ENCODE results near the gene SPRYD4. TPM values are rescaled to one million over a fixed set of nuclear protein-coding genes. Genes with fewer than 3 reads are reported as not detected.

Gene SPRYD4
- total RNA-seq, 4 donors from 2014 or later: 2.3 to 3.6 (median 2.9) TPM

DNA sequence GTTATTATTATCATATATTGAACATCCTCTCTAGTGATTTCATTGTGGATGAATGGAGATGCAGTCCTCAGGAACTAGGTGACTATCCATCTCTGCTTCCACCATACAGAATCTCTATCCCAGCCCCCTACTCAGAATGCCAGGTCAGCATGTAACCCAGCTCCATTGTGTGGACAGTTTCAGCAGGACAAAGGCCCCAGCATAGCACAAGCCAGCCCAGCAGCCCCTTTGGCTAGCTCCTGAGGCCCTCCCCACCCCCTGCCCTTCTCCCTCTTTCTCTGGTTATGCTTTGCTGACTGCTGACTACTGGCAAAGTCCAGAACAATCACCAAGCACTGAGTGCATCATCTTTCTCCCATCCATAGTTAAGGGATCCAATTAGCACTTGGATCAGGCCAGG lies 5.8 kb upstream of the SPRYD4 start:
- Histone ChIP-seq H3K36me3 (no peaks in the 10 kb centered on the region), H3K9me3 (no peaks in the 10 kb centered on the region), H3K4me3 (no peak overlapping the region), H3K27me3 (no peaks in the 10 kb centered on the region), H3K4me1 (peaks cover 0 to 9% (median 0%) of the 10 kb centered on the region in 3 donors), H3K27ac (no peak overlapping the region)
- no peak for DNase-seq
- TF ChIP-seq POLR2A (IDR thresholded peaks at IDR 0.05): no peak
- TF ChIP-seq, protein P1, sequence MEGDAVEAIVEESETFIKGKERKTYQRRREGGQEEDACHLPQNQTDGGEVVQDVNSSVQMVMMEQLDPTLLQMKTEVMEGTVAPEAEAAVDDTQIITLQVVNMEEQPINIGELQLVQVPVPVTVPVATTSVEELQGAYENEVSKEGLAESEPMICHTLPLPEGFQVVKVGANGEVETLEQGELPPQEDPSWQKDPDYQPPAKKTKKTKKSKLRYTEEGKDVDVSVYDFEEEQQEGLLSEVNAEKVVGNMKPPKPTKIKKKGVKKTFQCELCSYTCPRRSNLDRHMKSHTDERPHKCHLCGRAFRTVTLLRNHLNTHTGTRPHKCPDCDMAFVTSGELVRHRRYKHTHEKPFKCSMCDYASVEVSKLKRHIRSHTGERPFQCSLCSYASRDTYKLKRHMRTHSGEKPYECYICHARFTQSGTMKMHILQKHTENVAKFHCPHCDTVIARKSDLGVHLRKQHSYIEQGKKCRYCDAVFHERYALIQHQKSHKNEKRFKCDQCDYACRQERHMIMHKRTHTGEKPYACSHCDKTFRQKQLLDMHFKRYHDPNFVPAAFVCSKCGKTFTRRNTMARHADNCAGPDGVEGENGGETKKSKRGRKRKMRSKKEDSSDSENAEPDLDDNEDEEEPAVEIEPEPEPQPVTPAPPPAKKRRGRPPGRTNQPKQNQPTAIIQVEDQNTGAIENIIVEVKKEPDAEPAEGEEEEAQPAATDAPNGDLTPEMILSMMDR (IDR thresholded peaks at IDR 0.05): no peak
- intact Hi-C loops (cut with DNase I): no loop called here

DNA sequence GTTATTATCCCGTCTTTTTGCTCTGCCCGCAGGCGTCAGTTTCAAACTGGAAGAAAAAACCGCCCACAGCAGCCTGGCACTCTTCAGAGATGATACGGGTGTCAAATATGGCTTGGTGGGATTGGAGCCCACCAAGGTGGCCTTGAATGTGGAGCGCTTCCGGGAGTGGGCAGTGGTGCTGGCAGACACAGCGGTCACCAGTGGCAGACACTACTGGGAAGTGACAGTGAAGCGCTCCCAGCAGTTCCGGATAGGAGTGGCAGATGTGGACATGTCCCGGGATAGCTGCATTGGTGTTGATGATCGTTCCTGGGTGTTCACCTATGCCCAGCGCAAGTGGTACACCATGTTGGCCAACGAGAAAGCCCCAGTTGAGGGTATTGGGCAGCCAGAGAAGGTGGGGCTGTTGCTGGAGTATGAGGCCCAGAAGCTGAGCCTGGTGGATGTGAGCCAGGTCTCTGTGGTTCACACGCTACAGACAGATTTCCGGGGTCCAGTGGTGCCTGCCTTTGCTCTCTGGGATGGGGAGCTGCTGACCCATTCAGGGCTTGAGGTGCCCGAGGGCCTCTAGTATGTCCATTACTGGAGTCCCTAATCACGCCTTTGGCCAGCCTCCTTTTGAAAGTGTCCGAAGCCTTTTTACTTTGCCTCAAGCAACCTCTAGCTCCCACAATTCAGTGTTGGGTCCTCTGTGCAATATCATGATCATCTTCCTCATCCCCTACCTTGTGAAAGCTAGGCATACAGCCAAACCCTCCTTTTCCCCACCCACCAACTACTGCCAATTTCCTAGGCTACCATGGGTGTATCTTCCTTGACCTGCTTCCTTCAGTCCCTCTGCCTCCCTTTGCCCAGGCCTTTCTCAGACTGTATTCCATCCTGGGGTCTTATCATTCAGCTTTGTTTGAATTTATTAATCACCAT lies 891 bp downstream of the SPRYD4 start:
- peak overlapping the region; percentile 60 to 94 (median 84) for H3K4me3 ChIP-seq
- H3K9me3 ChIP-seq: no peaks in the 10 kb centered on the region
- WGBS, 2 donors: 36 to 37% methylated on average over 13 to 15 of the region's 19 CpGs
- no peaks in the 10 kb centered on the region for H3K27me3 ChIP-seq
- H3K4me1 ChIP-seq: peaks cover 8 to 34% (median 12%) of the 10 kb centered on the region in 3 donors
- no peak for TF ChIP-seq POLR2A (IDR thresholded peaks at IDR 0.05)
- TF ChIP-seq, protein P1 (IDR thresholded peaks at IDR 0.05): no peak
- intact Hi-C loops (cut with DNase I): no loop called here
- H3K27ac ChIP-seq: peak overlapping the region; percentile 80 to 96 (median 90)
- DNase-seq: no peak
- H3K36me3 ChIP-seq: peaks cover 0 to 34% (median 0%) of the 10 kb centered on the region in 3 donors

DNA sequence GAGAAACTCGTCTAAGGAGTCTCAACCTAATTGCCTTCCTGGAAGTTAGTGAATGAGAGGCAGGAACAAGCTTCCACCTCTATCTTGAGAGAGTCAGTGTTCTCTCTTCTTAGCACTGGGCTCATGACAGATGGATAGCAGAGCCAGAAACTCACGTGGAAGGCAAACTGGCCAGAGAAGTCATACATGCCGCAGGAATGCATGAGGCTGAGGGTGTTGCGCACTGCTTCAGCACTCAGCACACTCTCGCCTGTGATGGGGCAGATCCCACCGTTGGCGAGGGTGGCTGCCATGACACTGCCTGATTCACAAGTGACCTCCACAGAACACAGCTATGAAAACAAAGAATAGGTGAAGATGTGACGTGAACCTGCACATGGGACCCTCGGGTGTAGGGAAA lies 6.0 kb downstream of the SPRYD4 start:
- intact Hi-C loops (cut with DNase I): no loop called here
- Histone ChIP-seq H3K9me3 (no peaks in the 10 kb centered on the region), H3K36me3 (peaks cover 0 to 43% (median 0%) of the 10 kb centered on the region in 3 donors), H3K27ac (no peak overlapping the region), H3K27me3 (no peaks in the 10 kb centered on the region), H3K4me1 (peaks cover 3 to 19% (median 6%) of the 10 kb centered on the region in 3 donors), H3K4me3 (no peak overlapping the region)
- no peak for TF ChIP-seq POLR2A (IDR thresholded peaks at IDR 0.05)
- TF ChIP-seq, protein P1 (IDR thresholded peaks at IDR 0.05): no peak
- WGBS, 2 donors: 91 to 96% methylated on average over 4 to 9 of the region's 9 CpGs
- no peak for DNase-seq

DNA sequence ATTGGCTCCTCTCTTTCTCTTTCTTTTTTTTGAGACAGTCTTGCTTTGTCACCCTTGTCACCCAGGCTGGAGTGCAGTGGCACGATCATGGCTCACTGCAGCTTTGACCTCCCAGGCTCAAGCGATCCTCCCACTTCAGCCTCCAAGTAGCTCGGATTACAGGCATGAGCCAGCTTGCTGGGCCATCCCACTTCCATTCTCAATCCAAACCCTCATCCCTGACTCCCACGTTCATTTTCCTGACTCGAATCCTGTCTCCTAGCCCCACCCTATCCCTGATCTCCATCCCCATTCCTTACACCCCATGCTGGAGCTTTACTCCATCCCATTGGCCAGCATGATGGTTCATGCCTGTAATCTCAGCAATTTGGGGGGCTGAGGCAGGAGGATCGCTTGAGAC lies 7.8 kb downstream of the SPRYD4 start:
- WGBS, 2 donors: 75 to 76% methylated on average over 6 of the region's 6 CpGs
- no peak for DNase-seq
- H3K9me3 ChIP-seq: no peaks in the 10 kb centered on the region
- H3K27ac ChIP-seq: no peak overlapping the region
- H3K4me3 ChIP-seq: no peak overlapping the region
- TF ChIP-seq, protein P1 (IDR thresholded peaks at IDR 0.05): no peak
- no peak for TF ChIP-seq POLR2A (IDR thresholded peaks at IDR 0.05)
- H3K36me3 ChIP-seq: peaks cover 0 to 31% (median 0%) of the 10 kb centered on the region in 3 donors
- peaks cover 0 to 2% (median 0%) of the 10 kb centered on the region in 3 donors for H3K4me1 ChIP-seq
- intact Hi-C loops (cut with DNase I): no loop called here
- no peaks in the 10 kb centered on the region for H3K27me3 ChIP-seq

DNA sequence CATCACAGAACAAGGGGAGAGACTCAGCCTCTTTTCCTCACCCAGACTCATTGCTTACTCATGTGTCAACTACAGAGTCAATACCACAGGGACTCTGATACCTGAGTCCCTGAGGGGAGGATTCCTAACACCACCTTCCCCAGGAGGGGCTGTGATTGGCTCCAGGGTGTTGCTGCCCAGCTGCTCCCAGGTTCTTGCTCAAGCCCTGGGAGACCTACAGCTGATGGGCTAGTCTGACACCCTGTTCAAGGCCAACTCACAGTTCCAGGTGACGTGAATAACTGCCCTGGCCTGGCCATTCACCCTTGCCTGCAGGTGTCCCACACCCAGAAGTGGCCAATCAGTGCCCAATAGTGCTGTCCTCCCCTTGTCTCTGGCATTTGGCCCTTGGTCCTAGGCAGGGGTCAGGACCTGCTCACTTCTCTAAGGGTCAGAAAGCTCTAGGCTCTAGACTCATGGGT lies 8.6 kb downstream of the SPRYD4 start:
- H3K9me3 ChIP-seq: no peaks in the 10 kb centered on the region
- no peaks in the 10 kb centered on the region for H3K27me3 ChIP-seq
- H3K4me1 ChIP-seq: no peaks in the 10 kb centered on the region
- no peak overlapping the region for H3K27ac ChIP-seq
- intact Hi-C loops (cut with DNase I): no loop called here
- no CpG with 5 or more reads among the region's 1 CpG for WGBS, 2 donors
- no peak for DNase-seq
- no peak for TF ChIP-seq POLR2A (IDR thresholded peaks at IDR 0.05)
- TF ChIP-seq, protein P1 (IDR thresholded peaks at IDR 0.05): no peak
- H3K4me3 ChIP-seq: no peak overlapping the region
- H3K36me3 ChIP-seq: peaks cover 0 to 26% (median 0%) of the 10 kb centered on the region in 3 donors

Data from esophagus squamous epithelium (tissue), 5 donors.